Ammon's horn (tissue), 1 donor: ENCODE data around the gene ENGASE.
"Not testable (repeated sequence)": the region's sequence is repeated elsewhere in the genome, so short reads cannot be mapped to it uniquely, and the experiment has no call there.

Experiments
- DNase-seq: peaks from one replicate; pipeline ENCODE4 v3.0.0-alpha.2; 2016; ENCODE audit warnings: low spot score

Gene ENGASE, protein sequence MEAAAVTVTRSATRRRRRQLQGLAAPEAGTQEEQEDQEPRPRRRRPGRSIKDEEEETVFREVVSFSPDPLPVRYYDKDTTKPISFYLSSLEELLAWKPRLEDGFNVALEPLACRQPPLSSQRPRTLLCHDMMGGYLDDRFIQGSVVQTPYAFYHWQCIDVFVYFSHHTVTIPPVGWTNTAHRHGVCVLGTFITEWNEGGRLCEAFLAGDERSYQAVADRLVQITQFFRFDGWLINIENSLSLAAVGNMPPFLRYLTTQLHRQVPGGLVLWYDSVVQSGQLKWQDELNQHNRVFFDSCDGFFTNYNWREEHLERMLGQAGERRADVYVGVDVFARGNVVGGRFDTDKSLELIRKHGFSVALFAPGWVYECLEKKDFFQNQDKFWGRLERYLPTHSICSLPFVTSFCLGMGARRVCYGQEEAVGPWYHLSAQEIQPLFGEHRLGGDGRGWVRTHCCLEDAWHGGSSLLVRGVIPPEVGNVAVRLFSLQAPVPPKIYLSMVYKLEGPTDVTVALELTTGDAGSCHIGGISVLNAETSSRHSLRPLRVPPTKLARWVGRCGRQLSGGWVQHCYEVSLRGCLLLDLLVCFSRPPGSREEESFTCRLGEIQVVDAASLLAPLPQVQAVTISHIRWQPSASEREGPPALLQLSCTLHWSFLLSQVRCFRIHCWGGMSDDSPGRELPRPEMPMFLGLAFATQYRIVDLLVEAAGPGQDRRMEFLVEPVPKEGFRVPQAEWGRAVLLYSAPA

GRCh38 chr17:79074649-79075445, at the start of gene ENGASE:
Gene ENGASE (plus strand): TSS chr17:79074824. CDS start chr17:79074945, 121 bp downstream.
- peak; percentile 95 for DNase-seq

- no peak for DNase-seq
These were observed 49.5 kb upstream of the ENGASE start for GRCh38 chr17:79024901-79025737.

- DNase-seq, result no peak
These were observed 48.0 kb upstream of the ENGASE start for GRCh38 chr17:79026376-79027273.

GRCh38 chr17:79027274-79027924, 47.2 kb upstream of the ENGASE start:
- DNase-seq, result no peak

DNA sequence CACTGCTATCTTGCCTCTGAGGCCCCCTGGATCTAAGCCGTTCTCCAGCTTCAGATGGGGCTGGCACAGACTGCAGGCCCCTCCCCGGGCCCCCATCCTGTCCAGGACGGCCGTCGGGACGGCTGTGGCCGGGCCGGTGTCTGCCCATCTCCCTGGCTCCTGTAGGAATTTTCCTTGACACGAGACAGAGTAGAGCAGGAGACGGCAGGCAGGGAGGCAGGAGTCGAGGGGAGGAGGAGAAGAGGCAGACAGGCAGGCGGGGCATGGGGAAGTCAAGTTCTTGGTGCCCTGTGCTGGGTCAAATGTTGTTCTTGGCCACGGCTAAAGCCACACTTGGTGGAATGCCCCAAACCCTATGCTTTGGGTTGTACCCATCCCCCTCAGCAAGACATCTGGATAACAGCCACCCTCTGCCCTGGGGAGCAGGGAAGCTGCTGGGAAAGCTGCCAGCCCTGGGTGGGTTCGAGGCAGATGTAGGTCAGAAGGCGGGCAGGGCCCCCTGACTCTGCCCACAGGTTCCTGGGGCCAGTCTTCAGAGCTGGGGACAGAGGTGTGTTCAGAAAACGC, 46.6 kb upstream of the ENGASE start:
- DNase-seq, result no peak

GRCh38 chr17:79028496-79029326, 45.9 kb upstream of the ENGASE start:
- DNase-seq, result no peak

GRCh38 chr17:79029327-79030009, 45.2 kb upstream of the ENGASE start:
- no peak for DNase-seq

GRCh38 chr17:79030636-79031035, 44.0 kb upstream of the ENGASE start:
- not testable (repeated sequence) for DNase-seq

DNA sequence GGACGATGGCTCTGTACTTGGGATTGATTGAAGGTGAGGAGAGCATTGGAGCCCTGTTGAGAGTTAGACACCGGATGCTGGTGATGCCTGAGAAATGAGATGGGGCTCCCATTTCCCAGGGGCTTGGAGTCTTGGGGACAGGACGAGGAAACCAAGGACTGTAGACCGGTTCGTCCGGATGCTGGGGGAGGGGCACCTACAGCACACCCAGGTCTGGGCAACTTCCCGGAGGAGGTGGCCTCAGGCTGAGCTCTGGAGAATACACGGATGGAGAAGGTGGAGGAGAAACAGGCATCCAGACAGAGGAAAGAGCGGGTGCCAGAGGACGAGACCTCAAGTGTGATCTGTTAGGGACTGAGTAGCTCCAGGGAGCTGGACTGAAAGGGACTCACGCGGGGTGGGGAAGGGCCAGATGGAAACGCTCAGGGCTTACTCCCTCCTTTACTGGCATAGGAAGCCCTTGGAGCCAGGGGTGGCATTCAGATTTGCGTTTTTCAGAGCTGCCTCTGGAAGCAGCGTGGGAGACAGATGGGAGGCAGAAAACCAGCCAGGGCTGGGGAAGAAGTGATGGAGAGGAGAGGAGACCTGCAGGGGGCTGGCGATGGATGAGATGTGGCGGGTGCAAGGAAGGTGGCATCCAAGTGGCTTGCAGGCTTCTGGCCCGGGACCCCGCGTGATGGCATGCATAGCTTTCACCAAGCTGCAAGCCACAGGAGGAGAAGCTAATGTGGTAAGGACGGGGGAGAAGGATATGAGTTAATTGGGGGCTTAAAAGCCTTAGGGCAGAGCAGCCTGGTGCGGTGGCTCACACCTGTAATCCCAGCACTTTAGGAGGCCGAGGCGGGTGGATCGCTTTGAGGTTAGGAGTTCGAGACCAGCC, 42.4 kb upstream of the ENGASE start:
- DNase-seq, result no peak

- DNase-seq, result no peak
These were observed 41.5 kb upstream of the ENGASE start for GRCh38 chr17:79033046-79033616.

- peak; percentile 84 for DNase-seq
These were observed 40.7 kb upstream of the ENGASE start for GRCh38 chr17:79033741-79034501.

- no peak for DNase-seq
These were observed 39.6 kb upstream of the ENGASE start for GRCh38 chr17:79034931-79035485.

DNA sequence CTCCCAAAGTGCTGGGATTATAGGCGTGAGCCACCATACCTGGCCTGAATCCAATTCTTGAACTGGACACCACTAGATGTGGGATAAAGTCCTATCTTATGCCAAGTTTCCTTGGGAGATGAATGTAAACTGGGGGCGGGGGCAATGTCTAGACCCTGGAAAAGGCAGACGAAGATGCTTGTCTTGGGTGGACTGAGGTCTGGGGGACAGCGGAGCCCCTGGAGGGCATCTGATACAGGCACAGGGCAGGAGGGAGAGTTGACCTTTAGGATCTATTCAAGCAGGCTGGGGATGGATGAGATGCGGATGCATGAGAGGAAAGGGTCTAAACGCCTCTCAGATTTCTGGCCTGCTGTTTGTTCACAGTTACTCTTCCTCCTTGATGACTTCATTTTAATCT, 38.9 kb upstream of the ENGASE start:
- no peak for DNase-seq

GRCh38 chr17:79036181-79036580, 38.4 kb upstream of the ENGASE start:
- DNase-seq, result no peak

- DNase-seq, result no peak
These were observed 38.0 kb upstream of the ENGASE start for GRCh38 chr17:79036596-79036995.
